Neural progenitor cell (in vitro differentiated cells): ENCODE measurements around the gene CENPP.

Experiments
- CTCF ChIP-seq: fragments of 200-600 bp; sonication (generic); IDR thresholded peaks from 2 replicates; pipeline ENCODE4 v1.5.1; 2017; ENCODE audit warnings: antibody characterized with exemption, mild to moderate bottlenecking
- EZH2 ChIP-seq: fragments of 200-600 bp; sonication (generic); IDR thresholded peaks from 2 replicates; pipeline ENCODE4 v1.6.1; 2017; ENCODE audit warnings: antibody characterized with exemption, mild to moderate bottlenecking, moderate library complexity
- EZH2phosphoT487 ChIP-seq: fragments of 200-600 bp; sonication (generic); IDR thresholded peaks from 2 replicates; pipeline ENCODE4 v1.6.1; 2017; ENCODE audit warnings: antibody characterized with exemption

- TF ChIP-seq CTCF (no peak), EZH2 (no peak), EZH2phosphoT487 (no peak)
These were observed 32.7 kb upstream of the CENPP start for GRCh38 chr9:92293075-92293354.
